Right lobe of liver (tissue), 4 donors: ENCODE measurements around the gene PPP5C.

Experiments
- CTCF ChIP-seq, 4 donors: fragments of 200-600 bp in 3 of 4; fragments of 450-650 bp in 1 of 4; IDR thresholded peaks; one replicate each; pipeline versions ENCODE4 v1.5.1 to v1.8.0; 2016 to 2022; ENCODE audit warnings: antibody characterized with exemption in 4 of 4, mild to moderate bottlenecking in 2 of 4
- POLR2A ChIP-seq: fragments of 450-650 bp; IDR thresholded peaks from one replicate; pipeline ENCODE4 v1.6.1; 2017; ENCODE audit warnings: antibody characterized with exemption, mild to moderate bottlenecking
- donor health status: DM: no; HTN: no; CAD: no.
- donor health status: DM: no; HTN: no; CAD: no.
- donor health status: DM: no; HTN: yes; CAD: no.

DNA sequence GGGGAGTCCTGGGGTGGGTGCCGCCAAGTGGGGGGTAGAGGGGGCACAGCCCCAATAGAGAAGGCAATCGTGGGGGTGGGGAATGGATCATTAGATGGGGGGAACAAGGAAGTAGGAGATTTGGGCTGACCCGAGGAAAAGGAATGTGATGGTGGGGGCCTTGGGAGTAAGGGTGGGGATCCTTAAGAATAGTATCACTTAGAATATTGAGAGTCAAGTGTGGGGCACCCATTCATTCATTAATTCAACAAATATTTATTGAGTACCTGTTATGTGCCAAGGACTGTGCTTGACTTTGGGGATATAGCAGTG is 641 bp downstream of the PPP5C start:
- no peak for TF ChIP-seq CTCF (IDR thresholded peaks at IDR 0.05)
- TF ChIP-seq POLR2A: no peak
